CD4-positive, alpha-beta T cell (primary cell): ENCODE data around the gene ABCC4. TPM values are rescaled to one million over a fixed set of nuclear protein-coding genes. Genes with fewer than 3 reads are reported as not detected.

ENCODE experiments used
- ATAC-seq: fragments of 200-7000 bp; cut with Tn5 transposase; one replicate; pipeline ENCODE4 v1.10.0; 2022; ENCODE audit warnings: mild to moderate bottlenecking; ENCODE audit not compliant: poor library complexity
- CTCF ChIA-PET: fragments of 350-600 bp; sonication (Branson Sonifier 250); formaldehyde crosslinking; loops from one replicate; lab custom pipeline; 2021; ENCODE audit warnings: antibody characterized with exemption, inconsistent platforms; lab: Charles Lee
- POLR2A ChIA-PET: fragments of 350-600 bp; sonication (Branson Sonifier 250); formaldehyde crosslinking; loops from one replicate; lab custom pipeline; 2021; ENCODE audit warnings: antibody characterized with exemption, inconsistent platforms; lab: Charles Lee
- DNase-seq, 14 experiments: peaks; one replicate each; pipeline ENCODE4 v3.0.0-alpha.2; 2013 to 2020; ENCODE audit warnings: mixed read lengths in 2 of 14
- H3K27ac ChIP-seq, 2 donors: one replicate each; pipeline versions ENCODE4 v1.5.1 to v1.7.0; 2013; ENCODE audit warnings: low read length in 2 of 2, low read depth in 1 of 2, mild to moderate bottlenecking in 1 of 2
- H3K27me3 ChIP-seq, 2 experiments: 1 replicate in 1 of 2; 2 replicates in 1 of 2; pipeline versions ENCODE4 v1.6.1 to v1.7.0; 2013; ENCODE audit warnings: low read length in 2 of 2, control low read depth in 1 of 2, mild to moderate bottlenecking in 1 of 2, moderate library complexity in 1 of 2; ENCODE audit not compliant: insufficient read depth in 2 of 2, control insufficient read depth in 1 of 2
- H3K36me3 ChIP-seq: one replicate; pipeline ENCODE4 v1.6.1; 2013; ENCODE audit warnings: low read length, control low read depth; ENCODE audit not compliant: insufficient read depth
- H3K4me1 ChIP-seq: one replicate; pipeline ENCODE4 v1.6.1; 2013; ENCODE audit warnings: low read length, control low read depth; ENCODE audit not compliant: insufficient read depth
- H3K4me3 ChIP-seq: one replicate; pipeline ENCODE4 v1.5.1; 2013; ENCODE audit warnings: mild to moderate bottlenecking, low read length, moderate library complexity
- H3K9me3 ChIP-seq, 2 experiments: 1 replicate in 1 of 2; 2 replicates in 1 of 2; pipeline versions ENCODE4 v1.6.1 to v1.7.0; 2013; ENCODE audit warnings: low read length in 2 of 2, mild to moderate bottlenecking in 2 of 2, control low read depth in 1 of 2, moderate library complexity in 1 of 2; ENCODE audit not compliant: control insufficient read depth in 1 of 2, insufficient read depth in 1 of 2
- H3K27ac Mint-ChIP-seq: one replicate; pipeline ENCODE4 v1.8.0; 2020; ENCODE audit warnings: mixed read lengths
- H3K27me3 Mint-ChIP-seq: one replicate; pipeline ENCODE4 v1.8.0; 2021; ENCODE audit warnings: mixed read lengths
- H3K36me3 Mint-ChIP-seq: one replicate; pipeline ENCODE4 v1.8.0; 2021; ENCODE audit warnings: low read depth, mixed read lengths
- H3K4me1 Mint-ChIP-seq: one replicate; pipeline ENCODE4 v1.8.0; 2021; ENCODE audit warnings: low read depth, mixed read lengths
- H3K4me3 Mint-ChIP-seq: one replicate; pipeline ENCODE4 v1.8.0; 2020; ENCODE audit warnings: mild to moderate bottlenecking, mixed read lengths
- H3K9me3 Mint-ChIP-seq: one replicate; pipeline ENCODE4 v1.8.0; 2020; ENCODE audit warnings: mixed read lengths
- CTCF ChIP-seq: fragments of 200-600 bp; IDR thresholded peaks from one replicate; pipeline ENCODE4 v1.8.0; 2022; ENCODE audit warnings: antibody characterized with exemption, mild to moderate bottlenecking
- intact Hi-C, 2 experiments: fragments of 100-400 bp; cut with DNase I in 1 of 2; cut with micrococcal nuclease in 1 of 2; formaldehyde crosslinking; loops; one replicate each; pipeline versions ENCODE4 v1.15.1 to v1.9.0; 2023 to 2025; cut with DNase I, micrococcal nuclease
- total RNA-seq, 174 experiments: library from RNA in 2 of 174; stranded (reverse) in 2 of 174; gene quantifications; one replicate each; pipeline ENCODE4 v1.2.3 and lab custom pipeline; 2021 to 2026

ABCC4 gene
- total RNA-seq, 2 experiments from 2014 or later, result 4.0 to 4.4 TPM

GRCh38 chr13:95236774-95237173, 64.5 kb downstream of the ABCC4 start:
- H3K9me3 Mint-ChIP-seq, result no peaks in the 10 kb centered on the region
- Histone ChIP-seq H3K4me3 (no peak overlapping the region), H3K9me3 (no peaks in the 10 kb centered on the region), H3K36me3 (no peaks in the 10 kb centered on the region), H3K27ac (no peak overlapping the region), H3K27me3 (no peaks in the 10 kb centered on the region), H3K4me1 (no peaks in the 10 kb centered on the region)
- DNase-seq, result no peak
- peaks cover 31% of the 10 kb centered on the region for H3K36me3 Mint-ChIP-seq
- no peaks in the 10 kb centered on the region for H3K27me3 Mint-ChIP-seq
- POLR2A ChIA-PET, result no interaction called here
- ATAC-seq, result no peak
- no peak overlapping the region for H3K27ac Mint-ChIP-seq
- TF ChIP-seq CTCF, result no peak
- intact Hi-C loops, result no loop called here
- no peak overlapping the region for H3K4me3 Mint-ChIP-seq
- CTCF ChIA-PET, result no interaction called here
- H3K4me1 Mint-ChIP-seq, result peaks cover 4% of the 10 kb centered on the region

GRCh38 chr13:95235974-95236373, 65.3 kb downstream of the ABCC4 start:
- Mint-ChIP-seq H3K27ac (no peak overlapping the region), H3K27me3 (no peaks in the 10 kb centered on the region), H3K4me3 (no peak overlapping the region), H3K4me1 (peaks cover 4% of the 10 kb centered on the region), H3K9me3 (no peaks in the 10 kb centered on the region), H3K36me3 (peaks cover 30% of the 10 kb centered on the region)
- H3K4me3 ChIP-seq, result no peak overlapping the region
- H3K4me1 ChIP-seq, result no peaks in the 10 kb centered on the region
- H3K9me3 ChIP-seq, result no peaks in the 10 kb centered on the region
- no peaks in the 10 kb centered on the region for H3K36me3 ChIP-seq
- no peak overlapping the region for H3K27ac ChIP-seq
- intact Hi-C loops, result no loop called here
- ChIA-PET CTCF (no interaction called here), POLR2A (no interaction called here)
- no peak for TF ChIP-seq CTCF
- H3K27me3 ChIP-seq, result no peaks in the 10 kb centered on the region
- no peak for DNase-seq
- ATAC-seq, result no peak

- ChIA-PET POLR2A (no interaction called here), CTCF (no interaction called here)
Observed at GRCh38 chr13:95235199-95235756, 66.0 kb downstream of the ABCC4 start.

More at GRCh38 chr13:95235199-95235756, 66.0 kb downstream of the ABCC4 start:
- Mint-ChIP-seq H3K36me3 (peaks cover 30% of the 10 kb centered on the region), H3K27me3 (no peaks in the 10 kb centered on the region), H3K9me3 (no peaks in the 10 kb centered on the region), H3K4me1 (peaks cover 4% of the 10 kb centered on the region), H3K4me3 (no peak overlapping the region), H3K27ac (no peak overlapping the region)
- no peaks in the 10 kb centered on the region for H3K27me3 ChIP-seq
- DNase-seq (no peak), ATAC-seq (no peak)
- no peak overlapping the region for H3K4me3 ChIP-seq
- TF ChIP-seq CTCF, result no peak
- intact Hi-C loops, result no loop called here
- H3K4me1 ChIP-seq, result no peaks in the 10 kb centered on the region
- no peak overlapping the region for H3K27ac ChIP-seq
- no peaks in the 10 kb centered on the region for H3K36me3 ChIP-seq
- H3K9me3 ChIP-seq, result no peaks in the 10 kb centered on the region
